ENCODE data around the gene CDKN2C. TPM values are rescaled to one million over a fixed set of nuclear protein-coding genes. Genes with fewer than 3 reads are reported as not detected.

CDKN2C gene
- total RNA-seq, 1 experiment from 2014 or later, result 9.4 TPM

DNA sequence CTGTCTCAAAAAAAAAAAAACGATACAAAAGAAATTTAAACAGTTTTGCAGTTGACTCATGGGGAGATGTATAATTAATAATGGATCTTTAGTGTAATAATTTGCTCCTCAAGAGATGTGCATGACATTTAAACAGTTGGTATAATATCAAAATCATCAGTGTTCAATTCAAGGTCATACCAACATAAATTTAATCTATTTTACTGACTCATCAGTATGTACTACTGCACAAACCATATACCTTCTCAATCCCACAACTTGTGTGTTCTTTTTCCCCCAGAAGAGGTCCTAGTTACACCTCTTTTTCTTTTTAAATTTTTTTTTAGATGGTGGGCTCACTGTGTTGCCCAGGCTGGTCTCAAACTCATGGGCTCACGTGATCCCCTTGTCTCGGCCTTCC, 23.6 kb downstream of the CDKN2C start:
- Histone ChIP-seq H4K20me1 (ENCODE audit: insufficient read depth) (no peaks in the 10 kb centered on the region), H3K27ac (ENCODE audit: low read depth, low read length) (no peak overlapping the region), H3K4me3 (replicated peaks in 1 of 2; ENCODE audit: low read depth in 1 of 2, low read length in 2 of 2) (no peak overlapping the region), H3K36me3 (ENCODE audit: control insufficient read depth in 1 of 2, insufficient read depth in 2 of 2, low read length in 2 of 2) (no peaks in the 10 kb centered on the region), H3K27me3 (ENCODE audit: insufficient read depth, low read length) (no peaks in the 10 kb centered on the region), H3K9me2 (ENCODE audit: insufficient read depth) (no peaks in the 10 kb centered on the region), H3K9me3 (ENCODE audit: control insufficient read depth in 1 of 2, insufficient read depth in 1 of 2, low read depth in 1 of 2, low read length in 2 of 2) (no peaks in the 10 kb centered on the region), H3K4me1 (ENCODE audit: control insufficient read depth in 1 of 2, insufficient read depth in 2 of 2, low read length in 2 of 2) (no peaks in the 10 kb centered on the region), H3K79me2 (ENCODE audit: insufficient read depth, low read length) (no peaks in the 10 kb centered on the region), H3K4me2 (ENCODE audit: low read length) (no peak overlapping the region), H2AFZ (ENCODE audit: low read depth, low read length, poor library complexity, severe bottlenecking) (no peak overlapping the region), H3K9ac (ENCODE audit: low read length) (no peak overlapping the region)
- ATAC-seq, result no peak
- ChIA-PET CTCF (no interaction called here), RAD21 (ENCODE audit: low non-redundant PET in 1 of 2, low total read pairs in 2 of 2, uncharacterized antibody in 2 of 2, unreplicated experiment in 2 of 2) (no interaction called here), POLR2A (no interaction called here)
- intact Hi-C loops (cut with micrococcal nuclease), result no loop called here
- no peak for TF ChIP-seq MAX (IDR thresholded peaks at IDR 0.05)
- no peak for TF ChIP-seq ZBTB33 (IDR thresholded peaks at IDR 0.05; ENCODE audit: extremely low read depth, insufficient replicate concordance, low read length)
- TF ChIP-seq, protein P1, sequence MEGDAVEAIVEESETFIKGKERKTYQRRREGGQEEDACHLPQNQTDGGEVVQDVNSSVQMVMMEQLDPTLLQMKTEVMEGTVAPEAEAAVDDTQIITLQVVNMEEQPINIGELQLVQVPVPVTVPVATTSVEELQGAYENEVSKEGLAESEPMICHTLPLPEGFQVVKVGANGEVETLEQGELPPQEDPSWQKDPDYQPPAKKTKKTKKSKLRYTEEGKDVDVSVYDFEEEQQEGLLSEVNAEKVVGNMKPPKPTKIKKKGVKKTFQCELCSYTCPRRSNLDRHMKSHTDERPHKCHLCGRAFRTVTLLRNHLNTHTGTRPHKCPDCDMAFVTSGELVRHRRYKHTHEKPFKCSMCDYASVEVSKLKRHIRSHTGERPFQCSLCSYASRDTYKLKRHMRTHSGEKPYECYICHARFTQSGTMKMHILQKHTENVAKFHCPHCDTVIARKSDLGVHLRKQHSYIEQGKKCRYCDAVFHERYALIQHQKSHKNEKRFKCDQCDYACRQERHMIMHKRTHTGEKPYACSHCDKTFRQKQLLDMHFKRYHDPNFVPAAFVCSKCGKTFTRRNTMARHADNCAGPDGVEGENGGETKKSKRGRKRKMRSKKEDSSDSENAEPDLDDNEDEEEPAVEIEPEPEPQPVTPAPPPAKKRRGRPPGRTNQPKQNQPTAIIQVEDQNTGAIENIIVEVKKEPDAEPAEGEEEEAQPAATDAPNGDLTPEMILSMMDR (IDR thresholded peaks at IDR 0.05 in 2 of 3, conservative IDR thresholded peaks at IDR 0.05 in 1 of 3; ENCODE audit: borderline replicate concordance in 1 of 3, insufficient read depth in 1 of 3, low read depth in 2 of 3, low read length in 2 of 3), result no peak
- no peak for TF ChIP-seq SIN3A (IDR thresholded peaks at IDR 0.05; ENCODE audit: low read depth)
- no peak for TF ChIP-seq ATF3 (IDR thresholded peaks at IDR 0.05)
- no peak for TF ChIP-seq EGR1 (IDR thresholded peaks at IDR 0.05; ENCODE audit: low read depth)
- TF ChIP-seq POLR2A (IDR thresholded peaks at IDR 0.05; ENCODE audit: borderline replicate concordance, extremely low read depth, insufficient read depth, insufficient read length), result no peak
- no peak for TF ChIP-seq CEBPB (IDR thresholded peaks at IDR 0.05; ENCODE audit: low read depth)
- BruUV-seq (replicated peaks), result no TSS peak
- no peak for DNase-seq (ENCODE audit: low read depth, low spot score)

Measured in HCT116 (cell line).